ENCODE results near the gene SYNE3.

- TF ChIP-seq POLR2A (IDR thresholded peaks at IDR 0.05), result no peak
- TF ChIP-seq, protein P1, sequence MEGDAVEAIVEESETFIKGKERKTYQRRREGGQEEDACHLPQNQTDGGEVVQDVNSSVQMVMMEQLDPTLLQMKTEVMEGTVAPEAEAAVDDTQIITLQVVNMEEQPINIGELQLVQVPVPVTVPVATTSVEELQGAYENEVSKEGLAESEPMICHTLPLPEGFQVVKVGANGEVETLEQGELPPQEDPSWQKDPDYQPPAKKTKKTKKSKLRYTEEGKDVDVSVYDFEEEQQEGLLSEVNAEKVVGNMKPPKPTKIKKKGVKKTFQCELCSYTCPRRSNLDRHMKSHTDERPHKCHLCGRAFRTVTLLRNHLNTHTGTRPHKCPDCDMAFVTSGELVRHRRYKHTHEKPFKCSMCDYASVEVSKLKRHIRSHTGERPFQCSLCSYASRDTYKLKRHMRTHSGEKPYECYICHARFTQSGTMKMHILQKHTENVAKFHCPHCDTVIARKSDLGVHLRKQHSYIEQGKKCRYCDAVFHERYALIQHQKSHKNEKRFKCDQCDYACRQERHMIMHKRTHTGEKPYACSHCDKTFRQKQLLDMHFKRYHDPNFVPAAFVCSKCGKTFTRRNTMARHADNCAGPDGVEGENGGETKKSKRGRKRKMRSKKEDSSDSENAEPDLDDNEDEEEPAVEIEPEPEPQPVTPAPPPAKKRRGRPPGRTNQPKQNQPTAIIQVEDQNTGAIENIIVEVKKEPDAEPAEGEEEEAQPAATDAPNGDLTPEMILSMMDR (IDR thresholded peaks at IDR 0.05), result no peak
These were observed 8.5 kb upstream of the SYNE3 start for GRCh38 chr14:95524706-95525512.
